Measurements from ENCODE around the gene SYNPO.

SYNPO gene

DNA sequence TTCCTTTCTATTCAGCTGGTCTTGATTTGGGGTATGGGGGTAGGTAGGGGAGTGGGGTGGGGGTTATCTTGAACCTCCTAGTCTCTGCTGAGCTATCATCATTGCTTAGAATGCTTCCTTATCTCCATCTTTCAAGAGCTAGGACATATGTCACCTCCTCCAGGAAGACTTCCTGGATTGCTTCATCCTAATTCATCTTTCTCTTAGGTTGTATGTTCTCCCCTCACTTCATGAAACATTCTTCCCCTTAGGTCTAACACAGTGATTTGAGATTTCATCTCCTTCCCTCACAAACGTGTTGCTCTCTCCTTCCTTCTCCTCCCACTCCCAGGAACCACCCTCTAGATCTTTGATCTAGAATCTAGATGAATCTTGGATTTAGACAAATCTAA, 2.4 kb upstream of the SYNPO start:
- no peak overlapping the region for H3K4me3 Mint-ChIP-seq
- DNase-seq (ENCODE audit: low spot score) = no peak

DNA sequence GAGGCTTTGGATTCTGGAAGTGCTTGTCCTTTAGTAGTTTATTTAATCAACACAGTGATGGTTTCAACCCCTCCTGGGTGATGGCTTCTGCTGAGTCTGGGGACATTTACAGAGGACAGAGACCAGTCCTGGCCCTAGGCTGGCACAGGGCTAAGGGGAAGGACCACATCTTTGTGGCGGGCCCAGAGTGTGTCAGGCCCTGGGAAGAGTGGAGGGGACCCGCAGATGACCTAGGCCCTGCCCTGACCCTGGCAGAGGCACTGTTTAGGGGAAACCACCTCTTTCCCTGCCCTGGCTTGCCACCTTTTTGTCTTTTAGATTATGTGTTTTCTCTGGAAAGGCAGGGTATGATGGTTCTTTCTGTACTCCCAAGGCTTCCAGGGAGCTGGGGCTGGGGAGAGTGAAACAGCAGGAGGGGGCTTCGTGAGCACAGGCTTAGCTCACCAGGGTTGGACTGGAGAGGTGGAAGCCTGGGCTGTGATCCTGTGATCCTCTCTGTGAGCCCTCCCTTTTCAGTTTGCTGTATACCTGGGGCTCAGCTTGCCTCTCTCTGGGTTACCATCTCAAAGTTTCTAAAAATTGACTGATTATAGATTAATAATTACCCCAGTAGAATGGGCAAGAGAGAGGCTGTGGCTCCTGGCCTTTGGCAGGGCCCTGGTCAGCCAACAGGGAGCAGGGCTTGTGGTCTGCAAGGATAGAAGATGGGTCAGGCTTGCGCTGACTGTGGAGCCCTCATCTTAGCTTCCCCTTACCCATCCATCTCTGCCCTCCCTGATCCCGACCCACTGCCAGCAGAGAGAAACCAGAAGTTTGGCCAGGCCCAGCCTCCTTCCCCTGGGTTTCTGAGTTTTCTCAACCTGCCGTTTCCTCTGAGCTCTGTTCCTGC, 1.7 kb upstream of the SYNPO start:
- Mint-ChIP-seq H3K27ac (no peak overlapping the region), H3K9me3 (no peaks in the 10 kb centered on the region), H3K36me3 (ENCODE audit: low read depth) (no peaks in the 10 kb centered on the region), H3K4me1 (ENCODE audit: low read depth) (no peaks in the 10 kb centered on the region), H3K27me3 (ENCODE audit: low read depth) (peaks cover 11% of the 10 kb centered on the region), H3K4me3 (no peak overlapping the region)
- no peak for DNase-seq (ENCODE audit: low spot score)

More for the DNA sequence above, 2.4 kb upstream of the SYNPO start:
- Mint-ChIP-seq H3K27ac (no peak overlapping the region), H3K27me3 (ENCODE audit: low read depth) (peaks cover 11% of the 10 kb centered on the region), H3K4me1 (ENCODE audit: low read depth) (no peaks in the 10 kb centered on the region), H3K36me3 (ENCODE audit: low read depth) (no peaks in the 10 kb centered on the region), H3K9me3 (no peaks in the 10 kb centered on the region)

DNA sequence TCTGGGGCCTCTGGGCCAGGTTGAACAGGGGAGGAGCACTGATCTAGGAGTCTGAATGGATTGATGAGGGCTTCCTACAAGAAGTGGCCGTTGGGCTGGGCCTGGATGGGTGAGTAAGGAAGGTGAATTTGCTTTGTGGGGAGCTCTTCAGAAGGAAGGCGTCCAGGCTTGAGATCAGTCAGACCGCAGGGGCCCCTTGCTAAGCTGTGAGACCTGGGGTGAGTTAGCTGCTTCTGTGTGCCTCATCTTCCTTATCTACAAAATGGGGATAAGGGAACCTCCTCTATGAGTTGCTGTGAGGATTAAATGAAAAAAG, 1.1 kb upstream of the SYNPO start:
- H3K9me3 Mint-ChIP-seq = no peaks in the 10 kb centered on the region
- H3K4me1 Mint-ChIP-seq (ENCODE audit: low read depth) = no peaks in the 10 kb centered on the region
- no peak overlapping the region for H3K27ac Mint-ChIP-seq
- no peak overlapping the region for H3K4me3 Mint-ChIP-seq
- no peaks in the 10 kb centered on the region for H3K36me3 Mint-ChIP-seq (ENCODE audit: low read depth)
- peaks cover 11% of the 10 kb centered on the region for H3K27me3 Mint-ChIP-seq (ENCODE audit: low read depth)
- DNase-seq (ENCODE audit: low spot score) = no peak

DNA sequence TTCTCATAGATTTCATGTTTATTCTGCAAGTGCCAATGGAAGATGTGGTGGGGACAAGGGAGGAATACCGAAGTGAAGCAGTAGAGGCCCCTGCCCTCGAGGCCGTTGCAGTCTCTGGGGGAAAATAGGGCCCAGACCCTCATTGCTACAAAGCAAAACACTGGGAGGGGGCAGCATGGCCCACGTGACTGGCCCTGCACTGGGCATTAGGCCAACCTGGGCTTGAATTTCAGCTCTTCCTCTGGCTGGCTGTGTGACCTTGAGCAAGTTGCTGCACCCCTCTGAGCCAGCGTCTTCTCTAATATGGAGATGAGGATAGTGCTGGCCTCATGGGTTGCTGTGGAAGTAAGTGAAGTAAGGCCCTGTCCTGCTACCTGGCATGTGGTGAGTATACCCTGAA, 709 bp upstream of the SYNPO start:
- Mint-ChIP-seq H3K4me1 (ENCODE audit: low read depth) (no peaks in the 10 kb centered on the region), H3K36me3 (ENCODE audit: low read depth) (no peaks in the 10 kb centered on the region), H3K27me3 (ENCODE audit: low read depth) (peaks cover 14% of the 10 kb centered on the region), H3K27ac (no peak overlapping the region), H3K4me3 (no peak overlapping the region), H3K9me3 (no peaks in the 10 kb centered on the region)
- no peak for DNase-seq (ENCODE audit: low spot score)

DNA sequence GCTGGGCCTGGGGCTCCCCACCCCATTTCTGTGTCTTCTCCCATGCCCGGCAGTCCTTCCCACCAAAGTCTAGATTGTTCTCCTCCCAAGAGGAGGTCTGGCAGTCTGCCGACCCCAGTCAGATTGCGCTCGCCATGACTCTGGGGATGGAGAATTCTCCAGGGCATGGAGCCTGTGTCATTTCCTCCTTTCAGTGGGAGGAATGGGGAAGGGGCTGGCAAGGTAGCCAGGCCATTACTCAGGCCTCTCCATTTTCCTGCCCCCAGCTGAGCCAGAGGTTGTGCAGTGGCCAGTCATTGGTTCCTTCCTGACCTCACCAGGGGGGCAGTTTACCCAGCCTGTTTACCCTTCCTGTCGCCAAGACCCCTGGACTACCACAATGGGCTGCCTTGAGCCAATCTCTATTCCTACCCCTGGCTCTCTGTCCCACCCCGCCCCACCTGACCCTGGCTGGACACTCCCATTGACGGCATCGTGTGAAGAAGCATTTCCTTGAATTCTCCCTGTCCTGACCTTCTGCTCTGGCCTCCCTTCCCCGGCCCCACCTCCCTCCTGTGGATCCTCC, 628 bp downstream of the SYNPO start:
- Mint-ChIP-seq H3K27ac (no peak overlapping the region), H3K36me3 (ENCODE audit: low read depth) (no peaks in the 10 kb centered on the region), H3K4me1 (ENCODE audit: low read depth) (no peaks in the 10 kb centered on the region), H3K27me3 (ENCODE audit: low read depth) (peaks cover 14% of the 10 kb centered on the region), H3K9me3 (no peaks in the 10 kb centered on the region), H3K4me3 (no peak overlapping the region)
- DNase-seq (ENCODE audit: low spot score) = no peak

DNA sequence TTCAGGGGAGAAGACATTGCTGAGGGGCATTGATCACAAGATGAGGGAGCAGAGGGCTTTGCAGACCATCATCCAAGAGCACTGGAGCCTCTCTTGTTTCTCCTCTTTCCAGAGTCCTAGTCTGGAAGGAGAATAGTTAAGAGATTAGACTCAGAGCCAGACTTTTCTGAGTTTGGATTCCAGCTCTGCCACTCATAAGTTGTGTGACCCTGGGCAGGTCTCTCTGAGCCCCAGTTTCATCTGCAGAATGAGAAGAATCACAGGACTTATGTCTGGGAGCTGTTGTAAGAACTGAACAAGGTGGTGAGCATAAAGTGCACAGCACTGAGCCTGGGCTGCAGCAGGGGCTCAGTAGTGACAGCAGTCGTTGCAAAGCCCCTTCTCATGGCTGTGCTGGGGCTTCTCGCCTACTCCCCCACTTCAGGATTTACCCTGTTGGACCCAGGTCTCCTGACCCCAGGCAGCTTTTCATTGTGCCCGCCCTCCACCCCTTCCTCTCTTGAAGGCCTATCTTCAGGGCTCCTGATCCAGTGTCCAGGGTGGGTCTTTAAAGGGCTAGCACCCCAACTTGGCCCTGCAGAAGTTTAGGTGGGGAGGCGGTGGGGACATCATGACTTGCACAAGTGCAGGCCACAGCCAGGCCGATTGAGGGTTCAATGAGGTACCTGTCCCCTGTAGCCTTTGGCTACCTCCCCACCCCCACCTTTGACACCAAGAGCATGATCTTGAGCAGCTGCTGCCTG, 1.5 kb downstream of the SYNPO start:
- Mint-ChIP-seq H3K27me3 (ENCODE audit: low read depth) (peaks cover 8% of the 10 kb centered on the region), H3K4me1 (ENCODE audit: low read depth) (no peaks in the 10 kb centered on the region)

DNA sequence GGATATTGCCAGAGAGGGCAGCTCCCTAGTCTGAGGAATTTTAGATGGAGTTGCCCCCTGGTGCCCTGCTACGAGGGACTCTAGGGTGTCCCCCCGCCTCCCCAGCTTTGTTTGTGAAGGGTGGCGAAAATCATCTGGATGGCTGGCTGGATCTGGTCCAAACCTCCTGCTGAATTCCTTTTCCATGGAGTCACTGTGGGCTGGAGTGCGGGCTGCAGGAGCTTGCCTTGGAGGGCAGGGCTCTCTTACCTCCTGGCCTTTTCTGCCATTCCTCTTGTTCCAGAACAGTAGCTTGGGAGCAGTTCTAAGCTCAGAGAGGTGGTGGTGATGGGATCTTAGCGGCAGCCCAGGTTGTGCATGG, 2.1 kb downstream of the SYNPO start:
- H3K4me1 Mint-ChIP-seq (ENCODE audit: low read depth) = no peaks in the 10 kb centered on the region
- no peaks in the 10 kb centered on the region for H3K36me3 Mint-ChIP-seq (ENCODE audit: low read depth)
- no peaks in the 10 kb centered on the region for H3K9me3 Mint-ChIP-seq
- peaks cover 8% of the 10 kb centered on the region for H3K27me3 Mint-ChIP-seq (ENCODE audit: low read depth)
- DNase-seq (ENCODE audit: low spot score) = no peak
- H3K27ac Mint-ChIP-seq = no peak overlapping the region
- H3K4me3 Mint-ChIP-seq = no peak overlapping the region

More for the DNA sequence above, 1.5 kb downstream of the SYNPO start:
- no peaks in the 10 kb centered on the region for H3K9me3 Mint-ChIP-seq
- H3K36me3 Mint-ChIP-seq (ENCODE audit: low read depth) = no peaks in the 10 kb centered on the region
- no peak for DNase-seq (ENCODE audit: low spot score)
- no peak overlapping the region for H3K4me3 Mint-ChIP-seq
- H3K27ac Mint-ChIP-seq = no peak overlapping the region

DNA sequence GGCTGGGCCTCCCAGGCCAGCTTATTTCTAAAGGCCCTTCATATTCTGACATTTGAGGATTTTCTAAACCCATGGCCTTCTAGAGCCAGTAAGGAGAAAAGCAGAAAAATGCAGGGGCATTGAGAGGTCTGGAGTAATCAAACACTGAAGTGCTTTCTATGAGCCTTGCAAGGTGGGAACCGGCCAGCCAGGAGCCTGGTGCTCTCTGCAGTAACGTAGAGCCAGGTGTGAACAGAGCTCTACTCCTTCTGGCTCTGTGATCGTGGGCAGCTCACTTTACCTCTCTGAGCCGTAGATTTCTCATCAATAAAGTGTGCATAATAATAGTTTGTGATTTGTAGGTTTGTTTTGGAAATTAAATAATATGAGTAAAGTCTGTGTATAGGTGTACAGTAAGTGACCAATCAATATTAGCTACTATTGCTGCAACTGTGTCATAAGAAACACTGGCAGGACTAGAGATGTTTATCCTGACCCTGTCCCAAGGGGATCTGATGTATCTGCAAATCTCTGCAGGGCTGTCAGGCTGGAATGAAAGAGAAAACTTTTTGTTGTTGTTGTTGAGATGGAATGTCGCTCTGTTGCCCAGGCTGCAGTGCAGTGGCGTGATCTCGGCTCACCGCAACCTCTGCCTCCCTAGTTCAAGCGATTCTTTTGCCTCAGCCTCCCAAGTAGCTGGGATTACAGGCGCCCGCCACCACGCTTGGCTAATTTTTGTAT, 2.7 kb downstream of the SYNPO start:
- H3K4me3 Mint-ChIP-seq = no peak overlapping the region
- no peaks in the 10 kb centered on the region for H3K36me3 Mint-ChIP-seq (ENCODE audit: low read depth)
- H3K27ac Mint-ChIP-seq = no peak overlapping the region
- no peaks in the 10 kb centered on the region for H3K4me1 Mint-ChIP-seq (ENCODE audit: low read depth)
- H3K9me3 Mint-ChIP-seq = no peaks in the 10 kb centered on the region
- peaks cover 6% of the 10 kb centered on the region for H3K27me3 Mint-ChIP-seq (ENCODE audit: low read depth)
- no peak for DNase-seq (ENCODE audit: low spot score)

DNA sequence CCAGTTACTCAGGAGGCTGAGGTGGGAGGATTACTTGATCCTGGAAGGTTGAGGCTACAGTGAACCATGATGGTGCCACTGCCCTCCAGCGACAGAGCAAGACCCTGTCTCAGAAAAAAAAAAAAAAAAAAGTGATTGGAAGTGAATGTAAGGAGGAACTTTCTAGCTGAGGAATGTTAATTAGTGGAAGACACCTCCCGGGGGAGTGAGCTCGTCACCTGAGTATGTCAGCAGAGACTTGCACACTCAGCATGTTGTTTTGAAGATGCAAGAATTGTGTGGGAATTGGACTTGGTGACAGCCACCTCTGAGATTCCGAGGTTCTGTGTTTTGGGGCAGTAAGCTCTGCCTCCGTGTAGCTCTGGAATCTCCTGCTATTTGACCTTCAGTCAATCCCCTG, 3.6 kb downstream of the SYNPO start:
- H3K27ac Mint-ChIP-seq = no peak overlapping the region
- H3K27me3 Mint-ChIP-seq (ENCODE audit: low read depth) = peaks cover 5% of the 10 kb centered on the region
- H3K4me3 Mint-ChIP-seq = no peak overlapping the region
- H3K36me3 Mint-ChIP-seq (ENCODE audit: low read depth) = no peaks in the 10 kb centered on the region
- H3K4me1 Mint-ChIP-seq (ENCODE audit: low read depth) = no peaks in the 10 kb centered on the region
- no peak for DNase-seq (ENCODE audit: low spot score)
- no peaks in the 10 kb centered on the region for H3K9me3 Mint-ChIP-seq

DNA sequence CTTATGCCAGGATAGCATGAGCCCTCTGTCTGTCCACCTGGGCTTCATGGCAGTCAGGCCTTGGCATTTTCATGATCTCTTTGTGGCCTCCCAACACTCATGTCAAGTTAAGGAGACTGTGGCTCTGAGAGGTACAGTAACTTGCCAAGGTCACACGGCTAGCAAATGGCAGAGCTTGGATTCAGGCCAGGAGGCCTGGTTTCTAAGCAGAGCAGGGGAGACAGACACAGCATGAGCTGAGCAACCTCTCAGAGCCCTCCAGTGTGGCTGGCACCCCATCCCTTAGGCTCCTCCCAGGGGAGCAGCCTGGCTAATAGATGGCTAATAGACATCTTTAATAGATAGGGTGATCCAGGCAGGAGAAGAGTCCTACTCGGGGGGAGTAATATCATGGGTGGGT, 4.1 kb downstream of the SYNPO start:
- Mint-ChIP-seq H3K27ac (peak overlapping the region; percentile 60), H3K4me1 (ENCODE audit: low read depth) (no peaks in the 10 kb centered on the region), H3K27me3 (ENCODE audit: low read depth) (peaks cover 2% of the 10 kb centered on the region), H3K36me3 (ENCODE audit: low read depth) (no peaks in the 10 kb centered on the region), H3K9me3 (no peaks in the 10 kb centered on the region), H3K4me3 (no peak overlapping the region)
- DNase-seq (ENCODE audit: low spot score) = no peak

DNA sequence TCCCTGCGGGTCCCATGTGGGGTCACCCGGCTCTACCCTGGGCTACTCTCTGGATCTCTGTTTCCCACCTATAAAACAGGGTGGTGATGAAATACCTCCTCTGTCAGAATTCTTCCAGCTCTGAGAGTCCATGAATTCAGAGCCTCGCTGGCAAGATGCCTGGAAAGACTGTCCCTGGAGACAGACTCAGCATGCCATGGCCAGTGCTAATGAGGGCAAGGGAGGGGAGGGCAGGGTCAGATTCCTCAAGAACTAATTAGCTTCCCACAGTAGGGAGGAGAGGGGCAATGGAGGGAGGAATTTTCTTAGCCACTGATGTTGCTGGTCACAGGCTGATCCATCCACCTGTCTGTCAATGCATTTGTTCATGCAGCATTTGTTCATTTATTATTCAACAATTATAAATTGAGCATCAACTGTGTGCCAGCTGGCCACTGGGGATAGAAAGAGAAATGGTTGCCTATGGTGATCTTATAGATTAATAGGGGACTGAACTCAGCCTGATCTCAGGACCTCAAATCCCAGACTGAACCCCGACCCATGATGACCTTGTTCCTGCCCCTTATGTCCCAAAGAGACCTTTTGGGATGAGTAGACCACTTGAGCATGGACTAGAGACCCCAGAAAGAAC, 4.7 kb downstream of the SYNPO start:
- Mint-ChIP-seq H3K4me3 (no peak overlapping the region), H3K36me3 (ENCODE audit: low read depth) (no peaks in the 10 kb centered on the region), H3K27me3 (ENCODE audit: low read depth) (peaks cover 2% of the 10 kb centered on the region), H3K4me1 (ENCODE audit: low read depth) (no peaks in the 10 kb centered on the region), H3K27ac (no peak overlapping the region), H3K9me3 (no peaks in the 10 kb centered on the region)
- DNase-seq (ENCODE audit: low spot score) = no peak

DNA sequence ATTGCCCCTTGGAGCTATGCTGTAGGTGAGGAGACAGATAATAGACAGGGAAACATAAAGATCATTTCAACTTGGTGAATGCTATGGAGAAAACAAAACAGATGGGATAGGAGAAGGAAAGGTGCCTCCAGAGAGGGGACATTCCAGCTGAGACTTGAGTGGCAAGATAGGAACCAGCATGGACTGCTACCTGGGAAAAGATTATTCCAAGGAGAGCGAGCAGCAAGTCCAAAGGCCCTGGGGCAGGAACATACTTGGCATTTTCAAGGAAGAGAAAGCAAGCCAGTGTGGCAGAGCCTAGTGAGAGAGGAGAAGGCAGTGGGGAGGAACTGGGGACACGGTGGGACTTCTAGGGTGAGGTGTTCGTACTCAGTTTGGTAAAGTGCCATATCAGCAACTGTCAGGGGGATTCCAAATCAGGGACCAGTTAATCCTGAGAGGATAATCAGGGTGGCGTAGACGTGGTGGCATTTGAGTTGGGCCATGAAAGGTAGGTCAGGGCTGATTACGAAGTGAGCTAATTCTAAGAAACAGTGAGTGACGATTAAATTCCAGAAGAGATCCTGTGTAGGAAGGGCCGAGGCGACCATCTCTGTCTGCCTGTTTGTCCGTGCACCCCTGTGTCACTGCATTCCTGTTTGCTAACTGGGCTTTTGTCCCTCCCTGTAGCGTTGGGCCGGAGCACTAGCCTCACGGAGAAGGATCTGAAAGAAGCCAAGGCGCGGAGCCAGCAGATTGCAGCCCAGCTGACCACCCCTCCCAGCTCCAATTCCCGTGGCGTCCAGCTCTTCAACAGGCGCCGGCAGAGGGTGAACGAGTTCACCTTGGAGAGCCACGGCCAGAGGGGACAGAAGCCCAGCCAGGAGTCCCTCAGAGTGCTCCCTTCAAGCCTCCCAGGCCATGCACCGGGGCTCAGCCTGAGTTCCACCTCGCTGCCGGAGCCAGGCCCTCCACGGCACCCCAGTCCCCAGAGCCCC, 7.1 kb downstream of the SYNPO start:
- no peak for DNase-seq (ENCODE audit: low spot score)
- Mint-ChIP-seq H3K27me3 (ENCODE audit: low read depth) (peaks cover 4% of the 10 kb centered on the region), H3K36me3 (ENCODE audit: low read depth) (no peaks in the 10 kb centered on the region), H3K4me3 (no peak overlapping the region), H3K9me3 (no peaks in the 10 kb centered on the region), H3K4me1 (ENCODE audit: low read depth) (no peaks in the 10 kb centered on the region), H3K27ac (no peak overlapping the region)

Measured in T-helper 2 cell treated with Interferon-gamma antibody and Interleukin-4, amounts not matched to agents 5 μg/mL and 100 μg/mL, for 36 hours (primary cell).